SK-N-SH (cell line): ENCODE results near the gene PTDSS2.

Experiments
- GABPA ChIP-seq: IDR thresholded peaks from 2 replicates; pipeline ENCODE4 v1.4.0; 2012; ENCODE audit warnings: low read depth, mild to moderate bottlenecking
- RAD21 ChIP-seq: IDR thresholded peaks from 2 replicates; pipeline ENCODE4 v1.6.1; 2012; ENCODE audit warnings: mild to moderate bottlenecking, low read length
- SIN3A ChIP-seq: IDR thresholded peaks from 2 replicates; pipeline ENCODE4 v1.6.1; 2012; ENCODE audit warnings: low read depth, mild to moderate bottlenecking, low read length, moderate library complexity, borderline replicate concordance
- TAF1 ChIP-seq: IDR thresholded peaks from 2 replicates; pipeline ENCODE4 v1.6.1; 2012; ENCODE audit warnings: low read depth, mild to moderate bottlenecking, low read length, moderate library complexity, borderline replicate concordance
- TF ChIP-seq, protein P1 (sequence below): fragments of 200-600 bp; sonication (generic); IDR thresholded peaks from 2 replicates; pipeline ENCODE4 v1.6.1; 2017; ENCODE audit warnings: antibody characterized with exemption, mild to moderate bottlenecking, moderate library complexity

DNA sequence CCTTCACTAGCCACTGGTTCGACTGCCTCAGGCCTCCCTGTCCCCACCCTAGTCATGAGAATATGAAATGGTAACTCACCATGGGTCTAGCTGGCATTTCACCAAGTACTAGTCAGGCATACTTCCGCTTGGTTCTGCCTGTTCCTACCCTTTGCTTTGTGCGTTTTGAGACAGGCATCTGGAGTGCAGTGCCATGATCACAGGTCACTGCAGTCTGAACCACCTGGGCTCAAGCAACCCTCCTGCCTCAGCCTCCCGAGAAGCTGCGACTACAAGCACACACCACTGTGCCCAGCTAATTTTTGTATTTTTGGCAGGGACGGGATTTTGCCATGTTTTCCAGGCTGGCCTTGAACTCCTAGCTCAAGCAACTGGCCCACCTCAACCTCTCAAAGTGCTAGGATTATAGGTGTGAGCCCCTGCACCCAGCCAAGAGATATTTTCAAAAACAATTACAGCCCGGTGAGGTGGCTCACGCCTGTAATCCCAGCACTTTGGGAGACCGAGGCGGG, 71.2 kb downstream of the PTDSS2 start:
- TF ChIP-seq, protein P1, sequence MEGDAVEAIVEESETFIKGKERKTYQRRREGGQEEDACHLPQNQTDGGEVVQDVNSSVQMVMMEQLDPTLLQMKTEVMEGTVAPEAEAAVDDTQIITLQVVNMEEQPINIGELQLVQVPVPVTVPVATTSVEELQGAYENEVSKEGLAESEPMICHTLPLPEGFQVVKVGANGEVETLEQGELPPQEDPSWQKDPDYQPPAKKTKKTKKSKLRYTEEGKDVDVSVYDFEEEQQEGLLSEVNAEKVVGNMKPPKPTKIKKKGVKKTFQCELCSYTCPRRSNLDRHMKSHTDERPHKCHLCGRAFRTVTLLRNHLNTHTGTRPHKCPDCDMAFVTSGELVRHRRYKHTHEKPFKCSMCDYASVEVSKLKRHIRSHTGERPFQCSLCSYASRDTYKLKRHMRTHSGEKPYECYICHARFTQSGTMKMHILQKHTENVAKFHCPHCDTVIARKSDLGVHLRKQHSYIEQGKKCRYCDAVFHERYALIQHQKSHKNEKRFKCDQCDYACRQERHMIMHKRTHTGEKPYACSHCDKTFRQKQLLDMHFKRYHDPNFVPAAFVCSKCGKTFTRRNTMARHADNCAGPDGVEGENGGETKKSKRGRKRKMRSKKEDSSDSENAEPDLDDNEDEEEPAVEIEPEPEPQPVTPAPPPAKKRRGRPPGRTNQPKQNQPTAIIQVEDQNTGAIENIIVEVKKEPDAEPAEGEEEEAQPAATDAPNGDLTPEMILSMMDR: no peak
- no peak for TF ChIP-seq TAF1
- no peak for TF ChIP-seq RAD21
- TF ChIP-seq SIN3A: no peak
- no peak for TF ChIP-seq GABPA
